Stimulated activated CD4-positive, alpha-beta T cell treated with anti-CD3 and anti-CD28 coated beads, Interleukin-2, amount 100 ng/mL, for 4 hours (primary cell): ENCODE data around the gene KCNQ1OT1.

ENCODE experiments used
- DNase-seq: peaks from one replicate; pipeline ENCODE4 v3.0.0-alpha.2; 2020; ENCODE audit warnings: low read depth

Gene KCNQ1OT1

GRCh38 chr11:2593393-2593950, 106.3 kb downstream of the KCNQ1OT1 start:
- DNase-seq = no peak

DNA sequence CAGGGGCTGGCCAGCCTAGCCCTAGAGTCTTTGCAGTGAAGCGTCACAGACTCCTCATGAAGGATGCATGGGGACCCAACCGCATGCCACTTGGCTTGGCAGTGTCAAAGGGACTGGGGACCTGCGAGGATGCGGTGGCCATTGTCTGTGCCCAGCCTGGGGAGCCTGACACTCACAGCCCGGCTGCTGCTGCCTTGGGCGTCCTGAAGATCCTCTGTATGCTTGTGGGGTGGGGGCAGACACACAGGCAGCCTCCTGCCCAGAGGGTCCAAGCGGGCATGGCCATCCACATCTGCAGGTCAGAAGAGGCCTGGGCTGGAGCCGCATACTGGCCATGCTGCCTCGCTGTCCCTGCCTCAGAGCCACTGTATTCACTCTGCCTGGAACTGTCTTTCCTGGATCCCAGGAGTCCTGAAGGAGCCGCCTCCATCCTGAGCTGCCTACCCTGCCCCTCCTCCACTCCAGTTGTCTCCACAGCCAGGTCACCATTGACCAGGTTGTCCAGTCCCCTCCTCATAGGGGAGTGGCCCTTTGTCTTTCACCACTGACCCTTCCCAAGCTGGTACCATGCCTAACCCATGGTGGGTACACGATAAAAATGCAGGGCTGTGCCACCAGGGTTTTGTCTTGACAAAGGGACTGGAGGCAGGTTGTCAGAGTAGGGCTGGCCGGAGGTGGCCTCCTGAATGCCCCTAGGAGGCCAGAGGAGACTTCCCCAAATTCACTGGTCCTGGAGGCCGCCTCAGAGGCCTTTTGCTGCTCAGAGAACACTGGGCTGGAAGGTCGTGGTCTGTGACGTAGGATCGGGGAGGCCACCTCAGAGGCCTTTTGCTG, 107.0 kb downstream of the KCNQ1OT1 start:
- DNase-seq = no peak

- no peak for DNase-seq
Measured at GRCh38 chr11:2591805-2592204, 108.0 kb downstream of the KCNQ1OT1 start.

- DNase-seq = no peak
Measured at GRCh38 chr11:2590965-2591754, 108.6 kb downstream of the KCNQ1OT1 start.

- no peak for DNase-seq
Measured at GRCh38 chr11:2590131-2590964, 109.4 kb downstream of the KCNQ1OT1 start.

GRCh38 chr11:2589538-2589934, 110.3 kb downstream of the KCNQ1OT1 start:
- no peak for DNase-seq

GRCh38 chr11:2588809-2589537, 110.8 kb downstream of the KCNQ1OT1 start:
- DNase-seq = no peak

GRCh38 chr11:2587976-2588748, 111.6 kb downstream of the KCNQ1OT1 start:
- no peak for DNase-seq

DNA sequence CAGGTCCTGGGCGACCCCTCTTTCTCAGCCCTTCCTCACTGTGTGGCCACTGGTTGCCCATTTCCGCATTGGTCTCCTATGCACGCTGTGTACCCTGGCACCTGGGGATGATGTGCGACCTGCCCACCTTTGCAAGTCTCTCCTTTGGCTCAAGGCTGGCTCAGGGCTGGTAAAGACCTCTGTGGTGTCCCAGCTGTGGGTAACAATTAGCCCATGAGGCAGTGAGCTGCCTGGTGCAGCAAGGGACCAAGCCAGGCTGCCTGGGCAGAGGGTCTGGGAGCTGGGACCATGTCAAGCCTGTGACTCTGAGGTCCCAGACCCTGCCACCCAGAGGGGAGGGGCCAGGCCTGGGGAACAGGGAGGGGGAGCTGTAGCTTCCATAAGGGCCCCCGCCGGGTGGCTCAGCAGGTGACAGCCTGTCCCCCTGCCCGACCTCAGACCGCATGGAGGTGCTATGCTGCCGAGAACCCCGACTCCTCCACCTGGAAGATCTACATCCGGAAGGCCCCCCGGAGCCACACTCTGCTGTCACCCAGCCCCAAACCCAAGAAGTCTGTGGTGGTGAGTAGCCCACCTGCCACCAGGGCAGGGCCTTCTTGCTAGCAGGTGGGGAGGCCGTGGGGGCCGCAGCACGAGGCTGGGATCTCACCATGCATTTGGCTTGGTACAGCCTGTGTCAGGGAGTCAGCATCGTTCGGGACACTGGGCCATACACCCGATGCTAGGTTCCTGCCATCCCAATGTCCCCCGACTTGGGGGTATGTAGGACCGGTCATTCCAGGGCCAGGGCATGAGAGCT, 112.5 kb downstream of the KCNQ1OT1 start:
- DNase-seq = no peak

GRCh38 chr11:2586793-2587131, 113.0 kb downstream of the KCNQ1OT1 start:
- no peak for DNase-seq

- DNase-seq = no peak
Measured at GRCh38 chr11:2586087-2586792, 113.6 kb downstream of the KCNQ1OT1 start.

DNA sequence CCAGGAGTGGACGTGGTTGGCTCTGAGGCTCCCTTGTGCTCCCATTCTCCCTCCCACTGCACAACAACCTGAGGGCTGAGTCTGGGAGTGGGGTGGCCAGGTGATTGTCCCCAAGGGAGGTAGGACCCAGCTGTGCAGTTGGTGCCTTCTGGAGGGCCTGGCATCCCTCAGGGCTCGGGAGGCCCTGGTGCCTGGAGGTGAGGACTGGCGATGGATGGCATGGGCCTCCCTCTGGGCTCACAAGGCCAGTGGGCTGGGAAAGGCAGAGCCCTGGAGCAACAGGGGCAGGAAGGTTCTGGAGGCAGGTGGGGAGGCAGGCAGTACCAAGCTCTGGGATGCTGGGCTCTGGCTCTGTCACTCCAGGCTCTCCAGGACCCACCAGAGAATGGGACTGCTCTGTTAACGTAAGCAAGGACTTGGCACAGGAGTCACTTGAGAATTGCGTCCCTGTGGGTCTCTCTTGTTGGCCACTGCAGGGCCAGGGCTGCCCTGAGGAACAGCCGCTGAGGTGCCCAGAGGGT, 114.2 kb downstream of the KCNQ1OT1 start:
- DNase-seq = no peak

GRCh38 chr11:2584812-2585565, 114.8 kb downstream of the KCNQ1OT1 start:
- no peak for DNase-seq

- no peak for DNase-seq
Measured at GRCh38 chr11:2584434-2584811, 115.4 kb downstream of the KCNQ1OT1 start.

DNA sequence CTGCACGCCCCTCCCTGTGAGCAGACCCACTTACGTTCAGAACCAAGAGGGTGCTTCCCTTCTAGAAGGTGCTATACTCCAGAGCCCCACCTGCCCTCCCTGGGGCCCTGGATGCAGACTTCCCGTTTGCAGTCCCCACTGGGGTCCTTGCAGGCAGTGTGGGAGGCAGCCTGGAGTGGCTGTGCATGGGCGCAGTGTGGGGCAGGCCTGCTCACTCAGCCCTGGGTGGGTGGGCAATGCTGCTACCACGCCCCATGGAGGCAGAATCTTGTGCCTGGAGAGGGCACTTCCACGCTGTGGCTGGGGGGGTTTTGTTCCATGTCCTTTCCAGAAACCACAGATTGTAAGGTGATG, 116.2 kb downstream of the KCNQ1OT1 start:
- no peak for DNase-seq

DNA sequence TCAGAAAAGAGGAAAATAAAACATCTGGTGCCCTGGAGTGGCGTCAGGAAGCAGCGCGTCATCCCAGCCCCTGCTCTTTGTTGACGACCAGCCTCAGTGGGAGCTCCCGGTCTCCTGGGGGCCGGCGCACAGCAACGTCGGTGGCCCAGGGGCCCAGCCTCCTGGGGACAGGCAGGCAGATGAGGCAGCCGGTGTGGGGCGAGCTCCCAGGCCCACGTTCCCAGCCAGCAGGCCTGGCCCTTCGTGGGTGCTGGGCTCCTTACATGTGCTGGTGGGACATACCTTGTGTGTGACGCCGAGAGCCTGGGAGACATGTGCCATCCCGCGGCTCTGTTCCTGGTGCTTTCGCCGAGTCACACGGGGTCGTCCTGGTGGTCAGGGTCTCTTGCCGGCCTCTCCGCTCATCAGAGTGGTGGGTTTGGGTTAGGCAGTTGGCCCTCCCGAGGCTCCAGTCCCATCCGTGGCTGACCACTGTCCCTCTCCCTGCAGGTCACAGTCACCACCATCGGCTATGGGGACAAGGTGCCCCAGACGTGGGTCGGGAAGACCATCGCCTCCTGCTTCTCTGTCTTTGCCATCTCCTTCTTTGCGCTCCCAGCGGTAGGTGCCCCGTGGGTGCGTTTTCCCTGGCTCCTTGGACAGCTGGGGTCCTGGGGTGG, 116.7 kb downstream of the KCNQ1OT1 start:
- no peak for DNase-seq

- no peak for DNase-seq
Measured at GRCh38 chr11:2582351-2582945, 117.3 kb downstream of the KCNQ1OT1 start.
